PC-9 (cell line): Measurements from ENCODE around the gene SLC38A10. TPM values are rescaled to one million over a fixed set of nuclear protein-coding genes. Genes with fewer than 3 reads are reported as not detected.

ENCODE experiments used
- BruUV-seq: library from RNA; stranded (reverse); fragments of 400-500 nt; replicated peaks from 2 replicates; lab custom pipeline; 2021; lab: Mats Ljungman, UMichigan
- CTCF ChIA-PET: fragments of 300-600 bp; sonication (Branson Sonifier 250); formaldehyde crosslinking; loops from one replicate; lab custom pipeline; 2022; ENCODE audit warnings: antibody characterized with exemption; lab: Charles Lee
- POLR2A ChIA-PET: fragments of 300-600 bp; sonication (Branson Sonifier 250); formaldehyde crosslinking; loops from one replicate; lab custom pipeline; 2022; ENCODE audit warnings: antibody characterized with exemption; ENCODE audit not compliant: unreplicated experiment; lab: Charles Lee
- DNase-seq, 2 experiments: peaks; one replicate each; pipeline versions ENCODE4 v3.0.0 to v3.0.0-alpha.2; 2015 to 2022; ENCODE audit warnings: mixed read lengths in 1 of 2
- H2AFZ ChIP-seq: fragments of 200-600 bp; sonication (generic); 2 replicates; pipeline ENCODE4 v1.8.1; 2017; ENCODE audit warnings: antibody characterized with exemption
- H3F3A ChIP-seq: fragments of 200-600 bp; sonication (generic); 2 replicates; pipeline ENCODE4 v1.8.1; 2017; ENCODE audit warnings: antibody characterized with exemption, mild to moderate bottlenecking, low read depth; ENCODE audit not compliant: insufficient read depth
- H3K27ac ChIP-seq: fragments of 200-600 bp; sonication (generic); 2 replicates; pipeline ENCODE4 v1.6.1; 2016; ENCODE audit warnings: mixed run types
- H3K27me3 ChIP-seq: fragments of 200-600 bp; sonication (generic); 2 replicates; pipeline ENCODE4 v1.6.1; 2016; ENCODE audit warnings: low read depth, mixed run types; ENCODE audit not compliant: insufficient read depth
- H3K36me3 ChIP-seq: fragments of 200-600 bp; sonication (generic); 2 replicates; pipeline ENCODE4 v1.6.1; 2016; ENCODE audit warnings: low read depth, mixed run types
- H3K4me1 ChIP-seq: fragments of 200-600 bp; sonication (generic); replicated peaks from 2 replicates; pipeline ENCODE4 v1.6.1; 2016; ENCODE audit warnings: mixed run types; ENCODE audit not compliant: insufficient read depth
- H3K4me2 ChIP-seq: fragments of 200-600 bp; sonication (generic); 2 replicates; pipeline ENCODE4 v1.6.1; 2017; ENCODE audit warnings: mixed run types
- H3K4me3 ChIP-seq: fragments of 200-600 bp; sonication (generic); 2 replicates; pipeline ENCODE4 v1.6.1; 2016; ENCODE audit warnings: mixed run types
- H3K79me2 ChIP-seq: fragments of 200-600 bp; sonication (generic); 2 replicates; pipeline ENCODE4 v1.6.1; 2017; ENCODE audit warnings: low read depth, mixed run types
- H3K9me2 ChIP-seq: fragments of 200-600 bp; sonication (generic); 2 replicates; pipeline ENCODE4 v1.8.1; 2017; ENCODE audit warnings: mild to moderate bottlenecking; ENCODE audit not compliant: insufficient read depth
- H3K9me3 ChIP-seq: fragments of 200-600 bp; sonication (generic); 2 replicates; pipeline ENCODE4 v1.8.1; 2016; ENCODE audit warnings: low read depth; ENCODE audit not compliant: insufficient read depth
- H4K20me1 ChIP-seq: fragments of 200-600 bp; sonication (generic); 2 replicates; pipeline ENCODE4 v1.8.1; 2017; ENCODE audit not compliant: insufficient read depth
- EZH2 ChIP-seq: fragments of 200-600 bp; sonication (generic); IDR thresholded peaks from 2 replicates; pipeline ENCODE4 v1.8.0; 2017; ENCODE audit warnings: antibody characterized with exemption, low read depth
- intact Hi-C: fragments of 100-400 bp; cut with micrococcal nuclease; formaldehyde crosslinking; loops from one replicate; pipeline ENCODE4 v1.10.0; 2022; ENCODE audit not compliant: unreplicated experiment
- total RNA-seq: library from RNA; stranded (reverse); gene quantifications from 2 replicates; pipeline ENCODE4 v1.2.3, GENCODE V29; 2021
- TF ChIP-seq, protein P1 (sequence below): fragments of 200-600 bp; sonication (generic); conservative IDR thresholded peaks from 2 replicates; pipeline ENCODE4 v1.6.1; 2017; ENCODE audit warnings: mixed run types, antibody characterized with exemption, mild to moderate bottlenecking, moderate library complexity

The SLC38A10 gene
- total RNA-seq, 1 experiment from 2014 or later: 127 TPM

GRCh38 chr17:81273698-81274470, 21.2 kb downstream of the SLC38A10 start:
- H3K9me2 ChIP-seq: no peaks in the 10 kb centered on the region
- H3K4me1 ChIP-seq: no peaks in the 10 kb centered on the region
- intact Hi-C loops: no loop called here
- no peaks in the 10 kb centered on the region for H3F3A ChIP-seq
- no peaks in the 10 kb centered on the region for H3K27me3 ChIP-seq
- no peaks in the 10 kb centered on the region for H3K79me2 ChIP-seq
- H4K20me1 ChIP-seq: no peaks in the 10 kb centered on the region
- TF ChIP-seq EZH2: no peak
- TF ChIP-seq, protein P1, sequence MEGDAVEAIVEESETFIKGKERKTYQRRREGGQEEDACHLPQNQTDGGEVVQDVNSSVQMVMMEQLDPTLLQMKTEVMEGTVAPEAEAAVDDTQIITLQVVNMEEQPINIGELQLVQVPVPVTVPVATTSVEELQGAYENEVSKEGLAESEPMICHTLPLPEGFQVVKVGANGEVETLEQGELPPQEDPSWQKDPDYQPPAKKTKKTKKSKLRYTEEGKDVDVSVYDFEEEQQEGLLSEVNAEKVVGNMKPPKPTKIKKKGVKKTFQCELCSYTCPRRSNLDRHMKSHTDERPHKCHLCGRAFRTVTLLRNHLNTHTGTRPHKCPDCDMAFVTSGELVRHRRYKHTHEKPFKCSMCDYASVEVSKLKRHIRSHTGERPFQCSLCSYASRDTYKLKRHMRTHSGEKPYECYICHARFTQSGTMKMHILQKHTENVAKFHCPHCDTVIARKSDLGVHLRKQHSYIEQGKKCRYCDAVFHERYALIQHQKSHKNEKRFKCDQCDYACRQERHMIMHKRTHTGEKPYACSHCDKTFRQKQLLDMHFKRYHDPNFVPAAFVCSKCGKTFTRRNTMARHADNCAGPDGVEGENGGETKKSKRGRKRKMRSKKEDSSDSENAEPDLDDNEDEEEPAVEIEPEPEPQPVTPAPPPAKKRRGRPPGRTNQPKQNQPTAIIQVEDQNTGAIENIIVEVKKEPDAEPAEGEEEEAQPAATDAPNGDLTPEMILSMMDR: no peak
- H2AFZ ChIP-seq: no peak overlapping the region
- H3K4me2 ChIP-seq: no peak overlapping the region
- no peak overlapping the region for H3K27ac ChIP-seq
- no peaks in the 10 kb centered on the region for H3K9me3 ChIP-seq
- DNase-seq: no peak
- ChIA-PET CTCF (interaction anchor here (0.6 kb wide), 1 partner anchor 1067 kb away, joined by 3 read pairs; no protein-coding TSS in a partner anchor), POLR2A (interaction anchor here (0.6 kb wide), 1 partner anchor 18 kb away, joined by 3 read pairs; no protein-coding TSS in a partner anchor)
- no peaks in the 10 kb centered on the region for H3K36me3 ChIP-seq
- H3K4me3 ChIP-seq: no peak overlapping the region
- no TSS peak for BruUV-seq

DNA sequence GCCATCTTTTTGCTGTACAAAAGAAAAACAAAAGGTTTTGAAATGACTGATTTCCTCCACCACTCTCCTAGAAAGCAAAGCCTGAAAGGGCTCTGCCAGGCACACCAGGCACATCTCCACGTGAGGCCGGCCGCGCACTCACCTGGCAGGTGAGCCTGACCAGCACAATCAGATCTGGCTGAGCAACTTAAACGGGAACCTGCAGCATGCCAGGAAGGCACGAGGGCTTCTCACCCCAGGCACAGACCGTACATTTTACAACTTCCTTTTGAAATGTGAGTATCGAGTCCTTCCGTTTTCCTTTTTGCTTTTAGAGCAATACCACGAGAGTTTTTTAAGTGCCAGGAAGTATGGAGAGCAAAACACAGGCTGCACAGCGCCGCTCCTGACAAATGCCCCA, 22.5 kb downstream of the SLC38A10 start:
- Histone ChIP-seq H4K20me1 (no peaks in the 10 kb centered on the region), H3K36me3 (no peaks in the 10 kb centered on the region), H3K27me3 (no peaks in the 10 kb centered on the region), H3K4me3 (no peak overlapping the region), H3K4me2 (no peak overlapping the region), H3K4me1 (no peaks in the 10 kb centered on the region), H3K9me2 (no peaks in the 10 kb centered on the region), H3K9me3 (no peaks in the 10 kb centered on the region), H3K27ac (no peak overlapping the region), H3K79me2 (no peaks in the 10 kb centered on the region), H2AFZ (no peak overlapping the region), H3F3A (no peaks in the 10 kb centered on the region)
- no peak for TF ChIP-seq EZH2
- TF ChIP-seq, protein P1: no peak
- POLR2A ChIA-PET: no interaction called here
- CTCF ChIA-PET: no interaction called here
- intact Hi-C loops: no loop called here
- BruUV-seq: no TSS peak
- no peak for DNase-seq

GRCh38 chr17:81271226-81271625, 23.9 kb downstream of the SLC38A10 start:
- intact Hi-C loops: no loop called here
- H3F3A ChIP-seq: no peaks in the 10 kb centered on the region
- H3K9me3 ChIP-seq: no peaks in the 10 kb centered on the region
- no peak for DNase-seq
- H3K79me2 ChIP-seq: no peaks in the 10 kb centered on the region
- no peaks in the 10 kb centered on the region for H3K4me1 ChIP-seq
- no peak overlapping the region for H2AFZ ChIP-seq
- H3K27me3 ChIP-seq: no peaks in the 10 kb centered on the region
- POLR2A ChIA-PET: no interaction called here
- no peaks in the 10 kb centered on the region for H4K20me1 ChIP-seq
- no peak overlapping the region for H3K27ac ChIP-seq
- H3K9me2 ChIP-seq: no peaks in the 10 kb centered on the region
- H3K4me2 ChIP-seq: no peak overlapping the region
- CTCF ChIA-PET: no interaction called here
- TF ChIP-seq EZH2: no peak
- TF ChIP-seq, protein P1: no peak
- H3K4me3 ChIP-seq: no peak overlapping the region
- no TSS peak for BruUV-seq
- H3K36me3 ChIP-seq: no peaks in the 10 kb centered on the region
